Mesodermal cell (in vitro differentiated cells): ENCODE results near the gene UROD. TPM values are rescaled to one million over a fixed set of nuclear protein-coding genes. Genes with fewer than 3 reads are reported as not detected.
"Not testable (repeated sequence)": the region's sequence is repeated elsewhere in the genome, so short reads cannot be mapped to it uniquely, and the experiment has no call there.

Experiments used
- H3K27ac ChIP-seq: 2 replicates; pipeline ENCODE4 v1.7.0; 2013; ENCODE audit warnings: mild to moderate bottlenecking, low read depth, low read length, moderate library complexity; ENCODE audit not compliant: severe bottlenecking
- H3K36me3 ChIP-seq: 2 replicates; pipeline ENCODE4 v1.7.1; 2013; ENCODE audit warnings: mild to moderate bottlenecking, low read length, moderate library complexity; ENCODE audit not compliant: control insufficient read depth, insufficient read depth
- H3K4me1 ChIP-seq: one replicate; pipeline ENCODE4 v1.7.1; 2013; ENCODE audit warnings: mild to moderate bottlenecking, low read length; ENCODE audit not compliant: insufficient read depth, control insufficient read depth, poor library complexity, severe bottlenecking
- H3K4me3 ChIP-seq: 2 replicates; pipeline ENCODE4 v1.7.0; 2013; ENCODE audit warnings: low read length, control low read depth, mild to moderate bottlenecking; ENCODE audit not compliant: insufficient read depth, poor library complexity, severe bottlenecking; ENCODE audit errors: extremely low read depth
- H3K9me3 ChIP-seq: 2 replicates; pipeline ENCODE4 v1.7.1; 2013; ENCODE audit warnings: mild to moderate bottlenecking, low read length, moderate library complexity; ENCODE audit not compliant: control insufficient read depth
- WGBS, 2 experiments: methylation state at CpG; one replicate each; pipeline ENCODE4 v1.1.5; 2013; ENCODE audit warnings: missing lambda C conversion rate in 2 of 2; ENCODE audit not compliant: insufficient coverage in 2 of 2; 5-methylcytosine and 5-hydroxymethylcytosine counted together
- polyA plus RNA-seq, 2 experiments: library from polyadenylated mRNA; stranded (reverse); fragments of 50-300 nt; gene quantifications; one replicate each; pipeline ENCODE4 v1.2.3, GENCODE V29; 2013

The UROD gene
- polyA plus RNA-seq (2013, experiment 1 of 2): 74.9 TPM
- 63.5 TPM for polyA plus RNA-seq (2013, experiment 2 of 2)

- Histone ChIP-seq H3K27ac (peak within 1 kb of the TSS; percentile 86), H3K9me3 (no peaks in the 10 kb centered on the region), H3K36me3 (peaks cover 48% of the 10 kb centered on the region), H3K4me1 (peaks cover 13% of the 10 kb centered on the region), H3K4me3 (peak within 1 kb of the TSS; percentile 91)
- 4% methylated on average over 15 to 19 of the region's 21 CpGs for WGBS, 2 experiments
Measured at GRCh38 chr1:45011837-45012638, at the start of gene UROD. Gene UROD, plus strand, starts transcription at chr1:45012254. Its CDS starts 12 bp downstream, at chr1:45012266.

- no peak overlapping the region for H3K27ac ChIP-seq
- no peaks in the 10 kb centered on the region for H3K4me1 ChIP-seq
- 84 to 96% methylated on average over 3 of the region's 3 CpGs for WGBS, 2 experiments
- no peak overlapping the region for H3K4me3 ChIP-seq
- peaks cover 3% of the 10 kb centered on the region for H3K36me3 ChIP-seq
- H3K9me3 ChIP-seq: no peaks in the 10 kb centered on the region
Measured at GRCh38 chr1:44962729-44963128, 49.3 kb upstream of the UROD start.

DNA sequence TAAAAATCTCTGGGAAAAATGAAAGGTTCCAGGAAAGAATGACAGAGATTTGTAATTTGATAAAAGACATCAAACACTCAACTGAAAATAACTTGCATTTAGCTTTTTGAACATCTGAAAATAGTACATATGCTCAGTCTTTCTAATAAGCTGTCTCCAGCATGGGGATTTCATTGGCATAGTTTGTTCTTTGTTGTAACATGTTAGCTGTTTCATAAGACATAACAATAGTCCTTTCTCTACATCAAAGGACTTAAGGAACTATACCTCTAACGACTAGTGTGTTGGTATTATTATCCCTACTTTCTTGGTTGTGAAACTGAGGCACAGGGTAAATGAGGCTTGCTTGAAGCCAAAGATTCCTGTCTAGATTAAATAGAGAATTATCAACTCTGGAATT lies 47.7 kb upstream of the UROD start:
- Histone ChIP-seq H3K4me1 (no peaks in the 10 kb centered on the region), H3K27ac (no peak overlapping the region), H3K9me3 (no peaks in the 10 kb centered on the region), H3K36me3 (peaks cover 3% of the 10 kb centered on the region), H3K4me3 (no peak overlapping the region)
- no CpG with 5 or more reads among the region's 1 CpG for WGBS, 2 experiments

- peak overlapping the region; percentile 32 for H3K27ac ChIP-seq
- no peaks in the 10 kb centered on the region for H3K9me3 ChIP-seq
- no peak overlapping the region for H3K4me3 ChIP-seq
- H3K36me3 ChIP-seq: peaks cover 28% of the 10 kb centered on the region
- 98% methylated on average over 4 of the region's 4 CpGs; no CpG with 5 or more reads in 1 of the 2 experiments for WGBS, 2 experiments
- peaks cover 10% of the 10 kb centered on the region for H3K4me1 ChIP-seq
Measured at GRCh38 chr1:44970317-44970716, 41.7 kb upstream of the UROD start.

GRCh38 chr1:44973645-44974044 lies 38.4 kb upstream of the UROD start:
- Histone ChIP-seq H3K4me1 (peaks cover 10% of the 10 kb centered on the region), H3K9me3 (peaks cover 3% of the 10 kb centered on the region), H3K36me3 (peaks cover 54% of the 10 kb centered on the region), H3K27ac (no peak overlapping the region), H3K4me3 (no peak overlapping the region)
- no CpG with 5 or more reads among the region's 1 CpG for WGBS, 2 experiments

DNA sequence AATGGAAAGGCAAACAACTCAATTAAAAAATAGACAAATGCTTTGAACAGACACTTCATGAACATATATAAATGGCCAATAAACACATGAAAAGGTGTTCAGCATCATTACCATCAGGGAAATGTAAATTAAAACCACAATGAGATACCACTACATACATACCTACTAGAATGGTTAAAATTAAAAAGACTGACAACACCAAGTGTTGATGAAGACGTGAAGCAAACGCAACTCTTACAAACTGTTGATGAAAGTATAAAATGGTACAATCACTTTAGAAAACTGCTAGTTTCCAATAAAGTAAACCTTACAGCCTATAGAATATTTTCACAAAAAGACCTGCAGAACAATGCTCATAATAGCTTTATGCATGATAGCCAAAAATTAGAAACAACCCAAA lies 35.8 kb upstream of the UROD start:
- H3K9me3 ChIP-seq: peaks cover 3% of the 10 kb centered on the region
- no peak overlapping the region for H3K4me3 ChIP-seq
- H3K27ac ChIP-seq: no peak overlapping the region
- no peaks in the 10 kb centered on the region for H3K4me1 ChIP-seq
- peaks cover 75% of the 10 kb centered on the region for H3K36me3 ChIP-seq
- no CpG with 5 or more reads among the region's 2 CpGs for WGBS, 2 experiments

DNA sequence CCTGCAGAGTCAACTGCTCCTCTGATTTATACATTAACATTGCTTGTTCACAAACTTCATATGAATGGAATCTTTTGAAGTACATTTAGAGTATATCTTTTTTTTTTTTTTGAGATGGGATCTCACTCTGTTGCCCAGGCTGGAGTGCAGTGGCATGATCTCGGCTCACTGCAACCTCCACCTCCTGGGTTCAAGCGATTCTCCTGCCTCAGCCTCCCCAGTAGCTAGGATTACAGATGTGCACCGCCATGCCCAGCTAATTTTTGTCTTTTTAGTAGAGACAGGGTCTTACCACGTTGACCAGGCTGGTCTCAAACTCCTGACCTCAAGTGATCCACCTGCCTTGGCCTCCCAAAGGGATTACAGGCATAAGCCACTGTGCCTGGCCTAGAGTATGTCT lies 34.7 kb upstream of the UROD start:
- not testable (repeated sequence) for H3K27ac ChIP-seq, H3K9me3 ChIP-seq, H3K4me3 ChIP-seq, H3K4me1 ChIP-seq
- 89 to 95% methylated on average over 3 to 4 of the region's 4 CpGs for WGBS, 2 experiments
- peaks cover 67% of the 10 kb centered on the region for H3K36me3 ChIP-seq

DNA sequence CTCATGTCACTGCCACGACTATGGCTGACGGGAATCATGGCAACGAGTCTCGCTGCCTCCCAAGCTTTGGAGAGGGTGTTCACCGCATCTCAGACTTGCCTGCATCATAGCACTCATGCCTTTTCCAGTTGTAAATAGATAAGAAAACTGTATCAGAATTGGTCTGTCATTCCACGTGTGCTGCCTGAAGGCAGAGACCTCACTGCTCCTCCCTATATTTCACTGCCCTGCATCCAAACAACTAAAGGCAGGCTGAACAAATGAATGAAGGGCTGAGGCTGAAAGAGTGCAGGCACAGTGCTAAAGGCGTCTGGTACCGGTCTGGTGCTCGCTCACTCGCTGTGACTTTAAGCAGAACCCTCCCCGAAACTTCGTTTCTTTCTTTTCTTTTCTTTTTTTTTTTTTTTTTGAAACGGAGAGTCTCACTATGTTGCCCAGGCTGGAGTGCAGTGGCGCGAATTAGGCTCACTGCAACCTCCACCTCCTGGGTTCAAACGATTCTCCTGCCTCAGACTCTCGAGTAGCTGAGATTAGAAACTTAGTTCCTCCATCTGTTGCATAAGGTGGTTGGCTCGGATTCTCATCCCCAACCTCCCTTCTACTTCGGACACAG lies 26.2 kb upstream of the UROD start:
- WGBS, 2 experiments: 17 to 20% methylated on average over 13 to 16 of the region's 19 CpGs
- peak overlapping the region; percentile 82 for H3K4me3 ChIP-seq
- peaks cover 1% of the 10 kb centered on the region for H3K36me3 ChIP-seq
- no peak overlapping the region for H3K27ac ChIP-seq
- no peaks in the 10 kb centered on the region for H3K9me3 ChIP-seq
- H3K4me1 ChIP-seq: no peaks in the 10 kb centered on the region

- no peak overlapping the region for H3K4me3 ChIP-seq
- H3K36me3 ChIP-seq: no peaks in the 10 kb centered on the region
- no peak overlapping the region for H3K27ac ChIP-seq
- H3K9me3 ChIP-seq: no peaks in the 10 kb centered on the region
- no peaks in the 10 kb centered on the region for H3K4me1 ChIP-seq
- WGBS, 2 experiments: 93 to 95% methylated on average over 19 to 20 of the region's 24 CpGs
Measured at GRCh38 chr1:44988531-44989156, 23.4 kb upstream of the UROD start.

DNA sequence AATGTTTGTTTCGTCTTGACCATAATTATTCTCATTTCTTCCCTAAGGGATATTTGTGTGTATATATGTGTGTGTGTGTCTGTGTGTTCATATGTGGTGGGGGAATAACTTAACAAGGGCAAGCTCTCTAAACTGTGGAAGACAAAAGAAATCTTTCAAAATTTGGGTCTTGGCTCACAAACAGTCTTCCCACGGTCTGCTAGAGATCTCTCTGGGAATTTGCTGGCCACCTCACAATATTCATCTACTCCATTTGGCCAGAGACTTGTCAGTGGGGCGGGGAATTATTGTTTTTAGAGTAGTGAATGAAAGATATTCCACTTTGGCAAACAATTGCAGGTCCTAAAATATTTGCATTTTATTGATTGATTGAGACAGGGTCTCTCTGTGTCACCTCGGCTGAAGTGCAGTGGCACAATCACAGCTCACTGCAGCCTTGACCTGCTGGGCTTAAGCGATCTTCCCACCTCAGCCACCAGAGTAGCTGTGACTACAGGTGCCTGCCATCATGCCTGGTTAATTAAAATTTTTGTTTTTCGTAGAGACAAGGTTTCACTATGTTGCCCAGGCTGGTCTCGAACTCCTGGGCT lies 17.6 kb upstream of the UROD start:
- H3K27ac ChIP-seq: no peak overlapping the region
- no peak overlapping the region for H3K4me3 ChIP-seq
- WGBS, 2 experiments: 82 to 86% methylated on average over 4 of the region's 7 CpGs
- no peaks in the 10 kb centered on the region for H3K4me1 ChIP-seq
- no peaks in the 10 kb centered on the region for H3K9me3 ChIP-seq
- no peaks in the 10 kb centered on the region for H3K36me3 ChIP-seq
